HG03066 (cell line): Measurements from ENCODE around the gene USP33.
A peak's percentile ranks its signal among the peaks of the same experiment; 100 is the strongest.
"Not testable (repeated sequence)": the region's sequence is repeated elsewhere in the genome, so short reads cannot be mapped to it uniquely, and the experiment has no call there.

Source experiments
- ATAC-seq: cut with Tn5 transposase; IDR thresholded peaks from one replicate; pipeline ENCODE4 v1.9.1; 2021; ENCODE audit warnings: low read depth; ENCODE audit not compliant: unreplicated experiment

The USP33 gene

GRCh38 chr1:77741316-77741715 is 18.3 kb downstream of the USP33 start:
- no peak for ATAC-seq

GRCh38 chr1:77739235-77739634 is 20.4 kb downstream of the USP33 start:
- ATAC-seq = no peak

GRCh38 chr1:77732090-77732489 is 27.6 kb downstream of the USP33 start:
- ATAC-seq = no peak

- ATAC-seq = no peak
These were observed 33.9 kb downstream of the USP33 start for GRCh38 chr1:77725706-77726105.

GRCh38 chr1:77718181-77718580 is 41.5 kb downstream of the USP33 start:
- ATAC-seq = no peak

GRCh38 chr1:77716065-77716464 is 43.6 kb downstream of the USP33 start:
- no peak for ATAC-seq

- ATAC-seq = no peak
These were observed 49.9 kb downstream of the USP33 start for GRCh38 chr1:77709727-77710126.

GRCh38 chr1:77706321-77706720 is 53.3 kb downstream of the USP33 start:
- ATAC-seq = no peak

- ATAC-seq = no peak
These were observed 54.9 kb downstream of the USP33 start for GRCh38 chr1:77704736-77705135.

- not testable (repeated sequence) for ATAC-seq
These were observed 60.0 kb downstream of the USP33 start for GRCh38 chr1:77699673-77700072.

GRCh38 chr1:77697441-77697840 is 62.2 kb downstream of the USP33 start:
- ATAC-seq = no peak

GRCh38 chr1:77688939-77689338 is 70.7 kb downstream of the USP33 start:
- peak; percentile 55 for ATAC-seq

- ATAC-seq = no peak
These were observed 72.1 kb downstream of the USP33 start for GRCh38 chr1:77687519-77687906.

GRCh38 chr1:77686796-77687518 is 72.7 kb downstream of the USP33 start:
- no peak for ATAC-seq

GRCh38 chr1:77683160-77684148 is 76.2 kb downstream of the USP33 start:
- ATAC-seq = peak; percentile 68

- ATAC-seq = peak; percentile 71
These were observed 77.0 kb downstream of the USP33 start, which contains the start of gene ZZZ3 for GRCh38 chr1:77682460-77683159. Gene ZZZ3, minus strand, starts transcription at chr1:77682658. Its CDS starts 49,304 bp downstream, at chr1:77633354.

GRCh38 chr1:77680173-77680572 is 79.5 kb downstream of the USP33 start:
- ATAC-seq = no peak

- no peak for ATAC-seq
These were observed 80.7 kb downstream of the USP33 start for GRCh38 chr1:77678660-77679610.

- ATAC-seq = not testable (repeated sequence)
These were observed 84.8 kb downstream of the USP33 start for GRCh38 chr1:77674807-77675206.
